Effector memory CD4-positive, alpha-beta T cell (primary cell): ENCODE data around the gene TGM1.
"Not testable (repeated sequence)": the region's sequence is repeated elsewhere in the genome, so short reads cannot be mapped to it uniquely, and the experiment has no call there.

Experiments used
- DNase-seq, 3 donors: peaks; one replicate each; pipeline ENCODE4 v3.0.0-alpha.2; 2020
- H3K27ac ChIP-seq: 2 replicates; pipeline ENCODE4 v1.7.0; 2013; ENCODE audit warnings: mild to moderate bottlenecking, low read length, moderate library complexity; ENCODE audit not compliant: insufficient read depth, poor library complexity, severe bottlenecking
- H3K27me3 ChIP-seq: replicated peaks from 2 replicates; pipeline ENCODE4 v1.7.0; 2013; ENCODE audit warnings: mild to moderate bottlenecking, low read length; ENCODE audit not compliant: insufficient read depth, control insufficient read depth, poor library complexity, severe bottlenecking
- H3K36me3 ChIP-seq: 2 replicates; pipeline ENCODE4 v1.7.0; 2013; ENCODE audit warnings: mild to moderate bottlenecking, low read length, moderate library complexity; ENCODE audit not compliant: control insufficient read depth, insufficient read depth
- H3K4me1 ChIP-seq: 2 replicates; pipeline ENCODE4 v1.7.0; 2013; ENCODE audit warnings: low read length, mild to moderate bottlenecking; ENCODE audit not compliant: control insufficient read depth, insufficient read depth, poor library complexity, severe bottlenecking
- H3K4me3 ChIP-seq: 2 replicates; pipeline ENCODE4 v1.7.0; 2013; ENCODE audit warnings: low read length, low read depth, mild to moderate bottlenecking; ENCODE audit not compliant: insufficient read depth, poor library complexity, severe bottlenecking
- H3K9me3 ChIP-seq: 2 replicates; pipeline ENCODE4 v1.7.0; 2013; ENCODE audit warnings: mild to moderate bottlenecking, low read length, moderate library complexity; ENCODE audit not compliant: control insufficient read depth

TGM1 gene

DNA sequence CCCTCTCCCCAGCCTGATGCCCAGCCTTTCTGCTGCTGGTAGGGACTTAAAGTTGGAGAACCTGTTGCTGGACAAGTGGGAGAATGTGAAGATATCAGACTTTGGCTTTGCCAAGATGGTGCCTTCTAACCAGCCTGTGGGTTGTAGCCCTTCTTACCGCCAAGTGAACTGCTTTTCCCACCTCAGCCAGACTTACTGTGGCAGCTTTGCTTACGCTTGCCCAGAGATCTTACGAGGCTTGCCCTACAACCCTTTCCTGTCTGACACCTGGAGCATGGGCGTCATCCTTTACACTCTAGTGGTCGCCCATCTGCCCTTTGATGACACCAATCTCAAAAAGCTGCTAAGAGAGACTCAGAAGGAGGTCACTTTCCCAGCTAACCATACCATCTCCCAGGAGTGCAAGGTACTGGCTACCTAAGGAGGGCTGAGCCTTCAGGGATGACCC is 55.8 kb downstream of the TGM1 start:
- no peak for DNase-seq
- H3K9me3 ChIP-seq = no peaks in the 10 kb centered on the region
- H3K27me3 ChIP-seq = no peaks in the 10 kb centered on the region
- H3K4me1 ChIP-seq = no peaks in the 10 kb centered on the region
- H3K27ac ChIP-seq = no peak overlapping the region
- H3K4me3 ChIP-seq = no peak overlapping the region
- peaks cover 54% of the 10 kb centered on the region for H3K36me3 ChIP-seq

DNA sequence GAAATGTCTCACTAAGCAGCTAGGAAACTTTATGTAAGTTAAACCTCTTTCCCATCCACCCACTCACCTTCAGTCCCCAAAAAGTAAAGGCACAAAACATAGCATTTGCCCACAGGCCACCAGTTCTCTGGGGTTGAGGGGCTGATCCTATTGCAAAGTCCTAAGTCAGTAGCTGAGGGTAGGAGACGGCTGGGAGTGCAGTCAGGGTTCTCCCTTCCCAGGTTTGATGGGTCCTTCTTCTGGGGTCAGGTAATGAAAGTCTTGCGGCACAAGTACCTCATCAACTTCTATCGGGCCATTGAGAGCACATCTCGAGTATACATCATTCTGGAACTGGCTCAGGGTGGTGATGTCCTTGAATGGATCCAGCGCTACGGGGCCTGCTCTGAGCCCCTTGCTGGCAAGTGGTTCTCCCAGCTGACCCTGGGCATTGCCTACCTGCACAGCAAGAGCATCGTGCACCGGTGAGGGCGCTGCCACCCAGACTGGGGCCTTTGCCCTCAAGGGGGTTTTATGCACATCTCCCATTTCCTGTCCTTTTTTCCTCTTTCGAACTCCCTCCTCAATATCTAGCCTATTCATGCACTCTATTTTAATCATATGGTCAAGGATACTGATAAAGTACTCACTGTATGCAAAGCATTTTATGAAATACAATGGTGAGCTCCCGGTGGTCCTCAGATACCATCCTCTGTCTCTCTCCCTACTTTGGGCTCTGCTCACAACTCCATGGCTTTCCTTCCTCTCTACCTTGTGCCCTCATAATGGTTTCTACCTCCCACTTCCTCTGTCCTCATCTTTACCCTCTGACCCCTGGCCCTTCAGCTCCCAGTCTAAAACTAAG is 56.5 kb downstream of the TGM1 start:
- H3K9me3 ChIP-seq = no peaks in the 10 kb centered on the region
- H3K4me3 ChIP-seq = no peak overlapping the region

DNA sequence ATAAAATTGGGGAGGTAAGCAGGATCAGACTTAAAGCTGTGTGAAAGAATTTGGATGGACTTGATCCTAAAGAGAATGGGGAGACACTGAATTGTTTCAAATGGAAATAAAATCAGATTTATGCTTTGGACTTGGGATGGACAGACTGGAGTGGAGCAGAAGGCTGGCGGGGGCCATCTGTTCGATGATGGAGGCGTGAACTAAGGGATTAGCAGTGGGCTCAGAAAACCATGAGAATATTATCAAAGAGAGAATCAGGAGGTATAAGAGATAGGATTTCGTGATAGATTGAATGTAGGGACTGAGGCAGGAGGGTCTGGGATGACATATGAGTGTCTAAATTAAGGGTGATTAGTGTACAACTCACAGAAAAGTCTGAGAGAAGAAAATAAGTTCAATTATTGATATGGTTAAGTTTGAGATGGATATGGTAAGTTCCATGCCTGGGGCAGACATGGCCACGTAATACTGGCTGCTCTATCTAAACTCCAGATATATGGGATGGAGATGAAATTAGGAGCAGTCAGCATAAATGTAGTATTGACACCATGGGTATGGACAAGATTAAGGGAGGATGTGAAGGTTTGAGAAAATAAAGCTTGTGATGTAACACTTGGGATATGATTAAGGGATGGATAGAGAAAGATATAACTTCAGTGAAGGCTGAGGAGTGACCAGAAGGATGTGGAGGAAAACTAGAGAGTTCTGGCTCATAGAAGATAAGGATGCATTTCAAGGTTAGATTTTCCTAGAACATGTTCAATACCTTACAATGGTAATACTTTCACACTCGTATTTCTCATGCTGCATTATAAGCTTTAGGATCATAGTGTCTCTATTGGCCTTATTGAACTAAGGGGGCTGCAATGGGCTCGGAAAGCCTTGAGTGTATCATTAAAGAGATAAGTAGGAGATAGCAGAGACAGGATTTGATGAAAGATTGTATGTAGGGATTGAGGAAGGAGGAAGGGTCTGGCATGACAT is 58.5 kb downstream of the TGM1 start:
- Histone ChIP-seq H3K27ac (no peak overlapping the region), H3K4me1 (no peaks in the 10 kb centered on the region), H3K9me3 (no peaks in the 10 kb centered on the region), H3K27me3 (no peaks in the 10 kb centered on the region), H3K4me3 (no peak overlapping the region), H3K36me3 (peaks cover 36% of the 10 kb centered on the region)
- DNase-seq = no peak

More for the DNA sequence above, 56.5 kb downstream of the TGM1 start:
- DNase-seq = no peak
- no peaks in the 10 kb centered on the region for H3K4me1 ChIP-seq
- H3K27me3 ChIP-seq = no peaks in the 10 kb centered on the region
- peaks cover 53% of the 10 kb centered on the region for H3K36me3 ChIP-seq
- no peak overlapping the region for H3K27ac ChIP-seq

- not testable (repeated sequence) for H3K9me3 ChIP-seq, DNase-seq, H3K27me3 ChIP-seq, H3K27ac ChIP-seq, H3K4me3 ChIP-seq, H3K4me1 ChIP-seq
- peaks cover 28% of the 10 kb centered on the region for H3K36me3 ChIP-seq
Observed at GRCh38 chr14:24203249-24203886, 59.6 kb downstream of the TGM1 start.

DNA sequence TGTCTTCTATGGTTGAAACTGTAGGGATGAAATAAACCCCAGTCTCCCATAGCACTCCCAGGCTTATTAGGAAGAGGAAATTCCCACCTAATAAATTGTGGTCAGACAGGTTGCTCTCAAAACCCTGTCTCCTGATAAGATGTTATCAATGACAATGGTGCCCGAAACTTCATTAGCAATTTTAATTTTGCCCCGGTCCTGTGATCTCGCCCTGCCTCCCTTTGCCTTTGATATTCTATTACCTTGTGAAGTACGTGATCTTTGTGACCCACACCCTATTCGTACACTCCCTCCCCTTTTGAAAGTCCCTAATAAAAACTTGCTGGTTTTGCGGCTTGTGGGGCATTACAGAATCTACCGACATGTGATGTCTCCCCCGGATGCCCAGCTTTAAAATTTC is 60.4 kb downstream of the TGM1 start:
- not testable (repeated sequence) for H3K4me1 ChIP-seq, H3K27ac ChIP-seq, H3K4me3 ChIP-seq, H3K27me3 ChIP-seq, DNase-seq, H3K9me3 ChIP-seq
- H3K36me3 ChIP-seq = peaks cover 22% of the 10 kb centered on the region
